ENCODE data around the gene SLC48A1. TPM values are rescaled to one million over a fixed set of nuclear protein-coding genes. Genes with fewer than 3 reads are reported as not detected.

The SLC48A1 gene
- total and polyA plus RNA-seq, 2 donors (not counting 1 experiment from before 2014, with no cell fraction given), result 9.0 to 18.7 TPM

GRCh38 chr12:47755655-47756562 is 17.1 kb upstream of the SLC48A1 start:
- Histone ChIP-seq H3K4me3 (replicated peaks in 1 of 4; ENCODE audit: control extremely low read depth in 1 of 4, insufficient read depth in 1 of 4, low read depth in 3 of 4, low read length in 4 of 4) (no peak overlapping the region), H3K27ac (ENCODE audit: insufficient read depth, low read length) (no peak overlapping the region), H3K27me3 (ENCODE audit: control insufficient read depth, insufficient read depth, low read length) (no peaks in the 10 kb centered on the region), H2AFZ (ENCODE audit: low read length) (no peak overlapping the region), H3K36me3 (ENCODE audit: control insufficient read depth, insufficient read depth, low read length) (no peaks in the 10 kb centered on the region), H3K9ac (ENCODE audit: insufficient read depth, low read length) (no peak overlapping the region), H3K79me2 (ENCODE audit: control insufficient read depth, insufficient read depth, low read length) (no peaks in the 10 kb centered on the region), H4K20me1 (ENCODE audit: control insufficient read depth, extremely low read depth, insufficient read depth, low read length) (no peaks in the 10 kb centered on the region), H3K4me1 (ENCODE audit: control insufficient read depth, extremely low read depth, insufficient read depth, low read length) (peaks cover 12% of the 10 kb centered on the region), H3K4me2 (ENCODE audit: extremely low read depth, insufficient read depth, low read length) (no peak overlapping the region), H3K9me3 (ENCODE audit: control insufficient read depth, insufficient read depth, low read depth, low read length) (no peaks in the 10 kb centered on the region)
- TF ChIP-seq CTCF (conservative IDR thresholded peaks at IDR 0.05 in 1 of 2, IDR thresholded peaks at IDR 0.05 in 1 of 2; ENCODE audit: low read depth in 1 of 2, low read length in 2 of 2) (no peak), EZH2 (IDR thresholded peaks at IDR 0.05; ENCODE audit: low read length, missing control alignments) (no peak)
- no peak for DNase-seq (ENCODE audit: low read depth in 2 of 2)

GRCh38 chr12:47757364-47757839 is 15.6 kb upstream of the SLC48A1 start:
- H3K4me3 ChIP-seq (replicated peaks in 1 of 4; ENCODE audit: control extremely low read depth in 1 of 4, insufficient read depth in 1 of 4, low read depth in 3 of 4, low read length in 4 of 4), result peak overlapping the region in 1 of 4 experiments; percentile 73
- no peaks in the 10 kb centered on the region for H3K27me3 ChIP-seq (ENCODE audit: control insufficient read depth, insufficient read depth, low read length)
- H3K79me2 ChIP-seq (ENCODE audit: control insufficient read depth, insufficient read depth, low read length), result no peaks in the 10 kb centered on the region
- no peaks in the 10 kb centered on the region for H3K36me3 ChIP-seq (ENCODE audit: control insufficient read depth, insufficient read depth, low read length)
- TF ChIP-seq CTCF (conservative IDR thresholded peaks at IDR 0.05 in 1 of 2, IDR thresholded peaks at IDR 0.05 in 1 of 2; ENCODE audit: low read depth in 1 of 2, low read length in 2 of 2), result no peak
- no peak for TF ChIP-seq EZH2 (IDR thresholded peaks at IDR 0.05; ENCODE audit: low read length, missing control alignments)
- H3K9ac ChIP-seq (ENCODE audit: insufficient read depth, low read length), result no peak overlapping the region
- H4K20me1 ChIP-seq (ENCODE audit: control insufficient read depth, extremely low read depth, insufficient read depth, low read length), result no peaks in the 10 kb centered on the region
- no peak overlapping the region for H3K4me2 ChIP-seq (ENCODE audit: extremely low read depth, insufficient read depth, low read length)
- H3K27ac ChIP-seq (ENCODE audit: insufficient read depth, low read length), result no peak overlapping the region
- H3K4me1 ChIP-seq (ENCODE audit: control insufficient read depth, extremely low read depth, insufficient read depth, low read length), result peaks cover 10% of the 10 kb centered on the region
- no peak overlapping the region for H2AFZ ChIP-seq (ENCODE audit: low read length)
- H3K9me3 ChIP-seq (ENCODE audit: control insufficient read depth, insufficient read depth, low read depth, low read length), result no peaks in the 10 kb centered on the region
- DNase-seq (ENCODE audit: low read depth in 2 of 2), result no peak

DNA sequence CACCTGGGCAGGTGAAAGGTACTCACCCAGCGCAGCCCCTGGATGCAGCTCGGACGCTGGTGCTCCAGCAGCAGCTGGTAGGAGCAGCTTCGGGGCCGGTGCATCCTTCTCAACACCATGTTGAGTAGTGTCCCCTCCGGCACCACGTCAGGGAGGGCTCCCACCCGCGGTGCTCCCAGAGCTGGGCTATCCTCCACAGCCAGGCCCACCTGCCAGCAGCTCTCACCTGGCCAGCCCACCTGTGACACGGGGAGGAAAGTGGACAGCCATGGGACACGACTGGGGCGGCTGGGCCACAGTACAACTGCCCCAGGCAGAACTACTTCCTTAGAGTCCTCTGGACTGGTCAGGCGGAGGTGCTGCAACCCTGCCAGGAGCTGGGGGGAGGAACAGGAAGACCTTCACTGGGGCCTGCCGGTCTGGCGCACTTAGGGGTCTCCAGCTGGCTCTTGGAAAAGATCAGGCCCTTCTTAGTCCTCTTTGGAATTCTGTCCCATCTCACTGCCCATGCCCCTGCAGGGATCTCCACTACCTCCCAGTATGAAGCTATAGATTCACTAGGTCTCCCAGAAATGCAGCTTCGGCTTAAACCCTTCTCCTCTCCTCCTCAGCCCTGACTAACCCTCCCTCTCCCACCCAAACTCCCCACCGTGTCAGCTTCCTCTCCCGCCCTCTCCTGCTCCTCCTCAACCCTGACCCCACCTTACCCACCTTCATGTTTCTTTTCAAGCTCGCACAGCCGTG is 15.0 kb upstream of the SLC48A1 start:
- H3K4me3 ChIP-seq (replicated peaks in 1 of 4; ENCODE audit: control extremely low read depth in 1 of 4, insufficient read depth in 1 of 4, low read depth in 3 of 4, low read length in 4 of 4), result peak overlapping the region in 3 of 4 experiments; percentile 17 to 73 (median 60)
- no peak for DNase-seq (ENCODE audit: low read depth in 2 of 2)

More for the DNA sequence above, 15.0 kb upstream of the SLC48A1 start:
- no peaks in the 10 kb centered on the region for H3K79me2 ChIP-seq (ENCODE audit: control insufficient read depth, insufficient read depth, low read length)
- H3K36me3 ChIP-seq (ENCODE audit: control insufficient read depth, insufficient read depth, low read length), result no peaks in the 10 kb centered on the region
- peak overlapping the region; percentile 79 for H3K4me2 ChIP-seq (ENCODE audit: extremely low read depth, insufficient read depth, low read length)
- TF ChIP-seq CTCF (conservative IDR thresholded peaks at IDR 0.05 in 1 of 2, IDR thresholded peaks at IDR 0.05 in 1 of 2; ENCODE audit: low read depth in 1 of 2, low read length in 2 of 2) (no peak), EZH2 (IDR thresholded peaks at IDR 0.05; ENCODE audit: low read length, missing control alignments) (no peak)
- no peak overlapping the region for H3K9ac ChIP-seq (ENCODE audit: insufficient read depth, low read length)
- no peaks in the 10 kb centered on the region for H3K27me3 ChIP-seq (ENCODE audit: control insufficient read depth, insufficient read depth, low read length)
- no peak overlapping the region for H3K27ac ChIP-seq (ENCODE audit: insufficient read depth, low read length)
- H3K4me1 ChIP-seq (ENCODE audit: control insufficient read depth, extremely low read depth, insufficient read depth, low read length), result peaks cover 7% of the 10 kb centered on the region
- no peaks in the 10 kb centered on the region for H4K20me1 ChIP-seq (ENCODE audit: control insufficient read depth, extremely low read depth, insufficient read depth, low read length)
- no peaks in the 10 kb centered on the region for H3K9me3 ChIP-seq (ENCODE audit: control insufficient read depth, insufficient read depth, low read depth, low read length)
- H2AFZ ChIP-seq (ENCODE audit: low read length), result no peak overlapping the region
